Posterior cingulate gyrus (tissue), 11 donors: ENCODE results near the gene C10orf90.
"Not testable (repeated sequence)": the region's sequence is repeated elsewhere in the genome, so short reads cannot be mapped to it uniquely, and the experiment has no call there.

Experiments
- DNase-seq, 10 donors: peaks; one replicate each; pipeline versions ENCODE4 v3.0.0 to v3.0.0-alpha.2; 2020 to 2021; ENCODE audit warnings: mixed read lengths in 3 of 10
- intact Hi-C: fragments of 100-400 bp; cut with DNase I; formaldehyde crosslinking; loops from one replicate; pipeline ENCODE4 v1.15.1; 2023

The C10orf90 gene

DNA sequence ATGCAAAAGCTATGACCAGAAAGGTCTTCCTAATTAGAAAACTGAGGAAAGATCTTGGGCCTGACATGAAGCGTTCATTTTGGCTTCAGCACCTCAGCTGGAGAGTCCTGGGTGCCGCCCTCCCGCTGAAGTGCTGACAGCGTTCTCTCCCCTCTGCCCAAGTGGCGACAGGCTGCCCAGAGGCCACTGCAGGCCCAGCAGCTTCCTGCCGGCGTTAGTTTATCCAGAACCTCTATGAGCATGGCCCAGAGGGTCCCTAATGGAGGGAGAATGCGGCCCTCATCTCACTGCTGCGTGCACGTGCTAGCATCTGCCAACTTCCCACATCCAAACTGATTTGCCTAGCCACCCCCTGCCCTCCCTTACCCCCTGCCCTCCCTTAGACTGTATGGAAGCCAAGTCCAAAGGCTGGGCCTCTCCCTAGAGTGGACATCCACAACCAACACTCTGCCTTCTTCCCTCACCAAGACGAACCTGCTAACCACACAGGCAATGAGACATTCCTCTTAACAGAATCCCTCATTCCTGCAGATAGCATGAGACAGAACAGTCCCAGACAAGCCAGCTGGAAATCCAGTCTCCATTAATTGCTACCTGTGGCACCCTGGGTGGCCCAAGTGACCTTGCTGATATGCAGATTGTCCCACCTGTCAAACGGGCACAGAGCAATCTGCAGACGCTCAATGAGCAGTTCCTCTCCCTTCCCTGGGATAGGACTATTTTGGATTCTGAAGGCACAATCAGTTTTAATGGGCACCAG is 108.4 kb downstream of the C10orf90 start:
- intact Hi-C loops = loop anchor here (10.0 kb wide), 1 partner anchor 103 kb away; no protein-coding TSS in a partner anchor
- peak in 1 of 10 donors; percentile 35 for DNase-seq

GRCh38 chr10:126561294-126561920 is 109.1 kb downstream of the C10orf90 start:
- DNase-seq = peak in 8 of 10 donors; percentile 33 to 94 (median 62)
- intact Hi-C loops = loop anchor here (10.0 kb wide), 1 partner anchor 103 kb away; no protein-coding TSS in a partner anchor

DNA sequence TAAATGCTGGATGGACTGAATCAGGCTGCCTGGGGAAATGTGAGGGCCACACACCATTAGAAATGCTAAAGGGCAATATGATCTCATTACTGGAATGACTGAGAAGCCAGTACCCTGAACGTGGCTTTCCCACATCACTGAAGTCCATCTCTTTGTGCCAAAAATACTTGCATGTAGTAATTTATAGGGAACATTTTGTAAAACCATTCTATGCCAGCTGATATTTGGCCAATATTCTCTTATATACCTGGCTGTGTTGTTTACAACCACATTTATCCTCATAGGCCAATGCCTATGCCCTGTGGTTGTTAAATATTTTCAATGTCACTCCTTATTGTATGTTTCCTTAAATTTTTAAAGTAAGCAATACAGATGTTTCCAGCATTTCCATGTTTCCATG is 111.6 kb downstream of the C10orf90 start:
- no peak for DNase-seq
- intact Hi-C loops = no loop called here

GRCh38 chr10:126551202-126551601 is 119.3 kb downstream of the C10orf90 start:
- intact Hi-C loops = no loop called here
- no peak for DNase-seq

GRCh38 chr10:126550586-126550985 is 119.9 kb downstream of the C10orf90 start:
- intact Hi-C loops, DNase-seq: not testable (repeated sequence)

DNA sequence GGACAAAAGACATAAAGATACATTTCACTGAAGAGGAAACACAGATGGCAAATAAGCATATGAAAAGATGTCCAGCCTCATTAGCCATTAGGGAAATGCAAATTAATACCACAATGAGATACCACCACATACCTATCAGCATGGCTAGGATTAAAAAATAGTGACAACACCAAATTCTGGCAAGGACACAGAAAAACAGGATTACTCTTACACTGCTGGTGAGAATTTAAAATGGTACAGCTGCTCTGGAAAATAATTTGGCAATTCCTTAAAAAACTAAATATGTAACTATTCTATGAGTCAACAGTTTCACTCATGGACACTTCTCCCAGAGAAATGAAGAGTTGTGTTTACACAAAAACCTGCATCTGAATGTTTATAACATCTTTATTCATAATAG is 121.1 kb downstream of the C10orf90 start:
- intact Hi-C loops = no loop called here
- no peak for DNase-seq

- intact Hi-C loops = no loop called here
- no peak for DNase-seq
Observed at GRCh38 chr10:126544565-126544964, 125.9 kb downstream of the C10orf90 start.

- DNase-seq = no peak
- intact Hi-C loops = no loop called here
Observed at GRCh38 chr10:126538439-126539135, 131.9 kb downstream of the C10orf90 start.

- intact Hi-C loops = no loop called here
- no peak for DNase-seq
Observed at GRCh38 chr10:126536656-126537055, 133.8 kb downstream of the C10orf90 start.

- intact Hi-C loops = no loop called here
Observed at GRCh38 chr10:126536148-126536547, 134.3 kb downstream of the C10orf90 start.

DNA sequence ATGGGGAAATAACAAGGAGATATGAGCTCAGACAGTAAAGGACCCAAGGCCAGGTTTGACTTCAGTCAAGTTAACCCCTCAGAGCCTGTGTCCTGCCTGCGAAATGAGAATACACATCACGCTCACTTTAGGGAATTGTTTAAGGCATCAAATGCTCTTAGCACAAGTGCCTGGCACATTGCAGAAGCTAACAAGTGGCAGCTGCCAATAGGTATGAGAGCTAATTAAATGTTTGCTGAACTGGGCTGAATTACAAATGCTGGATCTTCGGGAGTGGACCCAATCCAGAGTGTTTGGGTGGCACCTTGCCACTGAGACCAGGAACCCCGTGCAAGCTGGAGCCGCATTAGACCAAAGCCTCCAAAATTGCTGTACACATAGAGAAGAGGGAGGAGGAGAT is 136.8 kb downstream of the C10orf90 start:
- intact Hi-C loops = no loop called here
- DNase-seq = no peak

More at GRCh38 chr10:126536148-126536547, 134.3 kb downstream of the C10orf90 start:
- no peak for DNase-seq

DNA sequence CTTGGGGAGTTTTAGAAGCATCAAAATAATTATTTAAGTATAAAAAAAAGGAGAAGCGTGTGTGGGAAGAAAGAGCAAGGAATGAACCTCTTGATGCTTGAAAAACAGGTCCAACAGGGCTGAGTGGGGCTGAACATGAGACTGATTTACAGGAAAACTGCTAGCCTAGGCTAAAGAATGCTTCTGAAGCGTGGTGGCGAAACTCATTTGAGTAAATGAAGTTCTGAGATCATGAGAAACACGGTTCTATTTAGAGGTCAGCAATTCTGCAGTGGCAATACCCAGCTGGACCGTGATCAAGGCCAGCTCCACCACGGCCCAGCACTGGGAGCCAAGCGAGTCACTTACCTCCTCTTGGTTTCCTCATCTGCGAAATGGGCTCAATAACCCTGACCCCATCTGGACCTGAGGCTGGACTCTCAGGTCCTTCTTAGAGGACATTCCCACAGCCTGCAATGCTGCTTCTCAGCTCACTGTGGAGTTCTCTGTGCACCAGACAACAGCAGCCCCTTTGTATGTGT is 142.1 kb downstream of the C10orf90 start:
- intact Hi-C loops = no loop called here
- DNase-seq = no peak

GRCh38 chr10:126527645-126528314 is 142.7 kb downstream of the C10orf90 start:
- intact Hi-C loops = no loop called here
- no peak for DNase-seq

DNA sequence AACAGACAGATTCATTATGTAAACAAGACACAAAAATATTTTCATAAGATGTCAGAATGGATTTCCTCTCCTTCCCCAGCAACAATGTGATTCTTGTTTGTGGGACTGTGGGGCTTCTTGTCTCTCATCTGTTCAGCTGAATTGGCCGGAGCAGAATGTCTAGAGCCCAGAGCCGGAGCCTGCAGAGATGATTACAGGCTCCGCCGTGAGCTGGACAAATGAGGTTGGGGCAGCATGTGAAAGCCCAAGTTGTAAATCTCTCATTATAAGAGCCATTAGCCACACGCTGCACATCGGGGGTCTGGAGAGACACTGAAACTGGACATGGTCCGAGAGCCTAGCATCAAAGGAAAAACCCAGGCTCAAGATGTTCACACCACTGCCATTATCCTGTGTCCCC is 145.2 kb downstream of the C10orf90 start:
- intact Hi-C loops = no loop called here
- DNase-seq = peak in 5 of 10 donors; percentile 20 to 89 (median 49)

GRCh38 chr10:126524526-126524925 is 146.0 kb downstream of the C10orf90 start:
- no peak for DNase-seq
- intact Hi-C loops = no loop called here

DNA sequence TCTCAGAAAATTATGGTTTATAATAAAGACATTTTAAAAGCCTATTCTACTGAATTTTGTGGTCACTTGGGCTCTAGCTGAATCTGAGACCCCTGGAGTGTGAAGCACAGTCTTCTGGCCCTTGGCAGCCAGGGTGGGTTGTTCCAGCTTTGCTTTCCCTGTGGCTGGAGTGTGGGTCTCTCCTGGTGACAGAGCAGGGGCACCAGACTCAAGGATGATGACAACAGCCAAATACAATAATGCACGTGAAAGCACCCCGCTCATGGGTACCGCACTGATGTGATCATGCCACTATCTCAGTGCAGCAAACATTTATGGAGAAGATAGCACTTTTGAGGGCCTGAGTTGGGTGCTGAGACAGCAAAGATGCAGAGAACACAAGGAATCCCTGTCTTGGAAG is 147.4 kb downstream of the C10orf90 start:
- no peak for DNase-seq
- intact Hi-C loops = no loop called here

- intact Hi-C loops = no loop called here
- DNase-seq = no peak
Observed at GRCh38 chr10:126521399-126521798, 149.1 kb downstream of the C10orf90 start.

DNA sequence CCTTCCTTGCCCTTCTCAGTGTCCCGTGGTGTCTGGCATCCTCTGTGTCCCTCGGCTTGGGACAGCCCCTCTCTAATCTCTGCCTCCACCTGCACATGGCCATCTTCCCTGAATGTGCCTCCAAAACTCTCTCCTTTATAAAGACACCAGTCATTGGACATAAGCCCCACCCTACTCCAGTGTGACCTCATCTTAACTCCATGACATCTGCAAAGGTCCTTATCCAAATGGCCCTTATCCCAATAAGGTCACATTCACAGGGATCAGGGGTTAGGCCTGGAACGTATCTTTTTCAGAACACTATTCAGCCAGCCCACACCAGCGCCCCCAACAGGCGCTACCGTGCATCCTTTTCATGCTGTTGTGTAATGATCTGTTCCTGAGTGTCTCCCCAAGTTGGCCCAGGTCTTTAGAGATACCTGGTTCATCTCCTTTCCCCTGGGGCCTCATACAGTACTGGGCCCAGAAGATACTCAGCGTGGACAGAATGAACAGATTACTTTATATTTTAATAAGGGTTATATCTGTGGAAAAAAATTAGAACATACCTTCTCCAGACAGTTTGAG is 149.7 kb downstream of the C10orf90 start:
- intact Hi-C loops = no loop called here
- DNase-seq = no peak

DNA sequence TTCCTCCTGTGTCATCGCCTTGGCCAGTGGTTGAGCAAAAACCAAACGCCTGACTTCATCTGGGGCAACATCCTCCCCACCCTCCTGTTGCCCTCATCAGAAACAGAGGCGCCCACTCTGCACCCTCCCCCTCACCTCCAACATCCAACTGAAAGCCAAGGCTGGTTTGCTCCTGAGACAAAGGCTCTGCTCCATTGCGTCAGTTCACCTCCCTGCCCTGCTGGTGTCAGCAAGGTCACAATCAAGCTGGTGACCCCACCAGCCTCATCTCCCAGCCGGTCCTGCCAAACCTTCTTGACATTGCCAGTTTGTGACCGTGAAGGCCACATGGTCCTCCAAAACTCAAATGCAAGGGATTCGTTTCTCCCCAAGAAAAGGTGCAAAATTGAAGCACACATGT is 150.5 kb downstream of the C10orf90 start:
- intact Hi-C loops = no loop called here
- DNase-seq = no peak

- intact Hi-C loops = no loop called here
- no peak for DNase-seq
Observed at GRCh38 chr10:126519185-126519584, 151.3 kb downstream of the C10orf90 start.
